ENCODE measurements around the gene CNTN2. TPM values are rescaled to one million over a fixed set of nuclear protein-coding genes. Genes with fewer than 3 reads are reported as not detected.

The CNTN2 gene
- total RNA-seq, 1 donor from 2014 or later, result not detected

DNA sequence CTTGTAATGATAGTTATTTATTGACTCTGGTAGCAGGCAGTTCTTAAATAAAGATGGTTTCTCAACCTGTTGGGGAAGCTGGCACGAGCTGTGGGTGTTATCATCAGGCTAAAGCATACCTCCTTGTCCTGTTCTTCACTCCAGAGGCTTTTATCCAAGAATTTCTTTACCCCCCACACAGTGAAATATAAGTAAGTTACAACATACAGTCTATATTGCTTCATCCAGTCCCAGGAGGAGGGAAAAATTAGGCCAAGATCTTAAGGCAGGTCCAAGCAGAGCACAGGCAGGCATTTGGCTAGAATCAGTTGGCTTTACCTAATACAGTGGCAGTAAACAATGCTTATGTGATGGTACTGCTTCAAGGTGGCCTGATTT lies 34.9 kb downstream of the CNTN2 start:
- H3K4me3 Mint-ChIP-seq (ENCODE audit: unreplicated experiment), result no peak overlapping the region
- TF ChIP-seq, protein P1, sequence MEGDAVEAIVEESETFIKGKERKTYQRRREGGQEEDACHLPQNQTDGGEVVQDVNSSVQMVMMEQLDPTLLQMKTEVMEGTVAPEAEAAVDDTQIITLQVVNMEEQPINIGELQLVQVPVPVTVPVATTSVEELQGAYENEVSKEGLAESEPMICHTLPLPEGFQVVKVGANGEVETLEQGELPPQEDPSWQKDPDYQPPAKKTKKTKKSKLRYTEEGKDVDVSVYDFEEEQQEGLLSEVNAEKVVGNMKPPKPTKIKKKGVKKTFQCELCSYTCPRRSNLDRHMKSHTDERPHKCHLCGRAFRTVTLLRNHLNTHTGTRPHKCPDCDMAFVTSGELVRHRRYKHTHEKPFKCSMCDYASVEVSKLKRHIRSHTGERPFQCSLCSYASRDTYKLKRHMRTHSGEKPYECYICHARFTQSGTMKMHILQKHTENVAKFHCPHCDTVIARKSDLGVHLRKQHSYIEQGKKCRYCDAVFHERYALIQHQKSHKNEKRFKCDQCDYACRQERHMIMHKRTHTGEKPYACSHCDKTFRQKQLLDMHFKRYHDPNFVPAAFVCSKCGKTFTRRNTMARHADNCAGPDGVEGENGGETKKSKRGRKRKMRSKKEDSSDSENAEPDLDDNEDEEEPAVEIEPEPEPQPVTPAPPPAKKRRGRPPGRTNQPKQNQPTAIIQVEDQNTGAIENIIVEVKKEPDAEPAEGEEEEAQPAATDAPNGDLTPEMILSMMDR (IDR thresholded peaks at IDR 0.05), result no peak
- H3K4me1 Mint-ChIP-seq (ENCODE audit: low read depth), result no peaks in the 10 kb centered on the region
- no peaks in the 10 kb centered on the region for H3K27me3 Mint-ChIP-seq (ENCODE audit: low read depth)
- H3K36me3 Mint-ChIP-seq (ENCODE audit: low read depth), result no peaks in the 10 kb centered on the region
- no peaks in the 10 kb centered on the region for H3K9me3 Mint-ChIP-seq (ENCODE audit: low read depth)
- no peak for DNase-seq (ENCODE audit: low spot score)
- no peak overlapping the region for H3K27ac Mint-ChIP-seq (ENCODE audit: unreplicated experiment)

DNA sequence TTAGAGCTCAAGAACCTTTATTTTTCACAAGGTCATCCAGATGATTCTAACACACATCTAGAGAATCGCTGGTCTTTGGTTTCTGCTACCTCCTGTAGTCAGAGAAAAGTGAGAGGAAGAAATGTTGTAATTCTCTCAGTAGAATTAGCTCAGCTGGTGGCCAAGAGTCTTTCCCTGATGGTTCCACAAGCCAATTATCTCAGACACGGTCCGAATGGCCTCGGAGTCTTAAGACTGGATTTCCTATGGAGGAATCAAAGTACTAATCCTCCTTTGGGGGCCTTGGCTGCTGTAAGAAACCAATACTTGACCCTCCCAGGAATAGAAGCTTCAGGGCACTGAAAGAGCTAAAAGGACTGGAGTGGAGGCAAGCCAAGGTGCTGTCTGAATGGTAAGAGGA lies 39.4 kb downstream of the CNTN2 start:
- TF ChIP-seq, protein P1 (IDR thresholded peaks at IDR 0.05), result no peak
- no peaks in the 10 kb centered on the region for H3K4me1 Mint-ChIP-seq (ENCODE audit: low read depth)
- no peak overlapping the region for H3K4me3 Mint-ChIP-seq (ENCODE audit: unreplicated experiment)
- H3K36me3 Mint-ChIP-seq (ENCODE audit: low read depth), result peaks cover 20% of the 10 kb centered on the region
- H3K27me3 Mint-ChIP-seq (ENCODE audit: low read depth), result no peaks in the 10 kb centered on the region
- DNase-seq (ENCODE audit: low spot score), result no peak
- H3K27ac Mint-ChIP-seq (ENCODE audit: unreplicated experiment), result no peak overlapping the region
- no peaks in the 10 kb centered on the region for H3K9me3 Mint-ChIP-seq (ENCODE audit: low read depth)

DNA sequence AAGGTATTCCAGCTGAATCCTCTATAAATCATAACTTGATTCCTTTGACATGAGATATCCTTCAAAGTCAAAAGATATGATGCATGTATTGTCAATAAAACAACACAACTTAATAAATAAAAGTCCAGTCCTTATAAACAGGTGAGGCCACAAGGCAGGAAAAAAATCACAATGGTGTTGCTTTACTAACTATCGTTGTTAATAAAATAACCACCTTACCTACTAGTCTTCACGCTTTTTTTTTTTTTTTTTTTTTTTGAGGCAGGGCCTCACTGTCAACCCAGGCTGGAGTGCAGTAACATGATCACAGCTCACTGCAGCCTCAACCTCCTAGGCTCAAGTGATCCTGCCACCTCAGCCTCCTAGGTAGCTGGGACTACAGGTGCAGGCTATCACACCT lies 41.3 kb downstream of the CNTN2 start, which contains the start of gene TMEM81:
Gene TMEM81, minus strand, starts transcription at position 101 of the 400 bp plus-strand sequence. CDS start 140 bp downstream, outside the sequence.
- H3K27ac Mint-ChIP-seq (ENCODE audit: unreplicated experiment), result no peak within 1 kb of the TSS

DNA sequence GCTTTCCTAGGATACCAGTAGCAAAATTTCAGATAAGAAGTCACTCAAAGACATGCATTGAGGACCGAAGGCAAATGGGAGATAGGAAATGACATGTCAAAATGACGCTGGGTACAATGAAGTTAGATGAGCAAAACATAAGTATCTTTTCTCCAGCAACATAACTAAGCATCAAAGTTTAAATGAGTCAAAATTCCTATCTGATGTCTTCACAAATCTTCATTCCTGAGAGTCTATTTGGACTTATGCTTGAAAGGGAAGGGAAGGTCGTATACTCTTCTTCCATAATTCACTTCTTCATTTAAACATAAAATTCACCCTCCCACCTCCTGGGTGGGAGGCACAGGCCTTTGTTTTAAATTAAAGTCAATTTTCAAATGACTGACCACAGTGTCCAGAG lies 45.3 kb downstream of the CNTN2 start:
- TF ChIP-seq, protein P1 (IDR thresholded peaks at IDR 0.05), result no peak
- Mint-ChIP-seq H3K36me3 (ENCODE audit: low read depth) (peaks cover 39% of the 10 kb centered on the region), H3K9me3 (ENCODE audit: low read depth) (no peaks in the 10 kb centered on the region), H3K4me1 (ENCODE audit: low read depth) (no peaks in the 10 kb centered on the region), H3K27me3 (ENCODE audit: low read depth) (no peaks in the 10 kb centered on the region), H3K27ac (ENCODE audit: unreplicated experiment) (no peak overlapping the region), H3K4me3 (ENCODE audit: unreplicated experiment) (no peak overlapping the region)
- DNase-seq (ENCODE audit: low spot score), result no peak

More for the DNA sequence above, 41.3 kb downstream of the CNTN2 start, which contains the start of gene TMEM81:
- Mint-ChIP-seq H3K9me3 (ENCODE audit: low read depth) (no peaks in the 10 kb centered on the region), H3K36me3 (ENCODE audit: low read depth) (peaks cover 32% of the 10 kb centered on the region), H3K4me1 (ENCODE audit: low read depth) (no peaks in the 10 kb centered on the region), H3K27me3 (ENCODE audit: low read depth) (no peaks in the 10 kb centered on the region), H3K4me3 (ENCODE audit: unreplicated experiment) (no peak within 1 kb of the TSS)
- TF ChIP-seq, protein P1 (IDR thresholded peaks at IDR 0.05), result no peak
- no peak for DNase-seq (ENCODE audit: low spot score)

DNA sequence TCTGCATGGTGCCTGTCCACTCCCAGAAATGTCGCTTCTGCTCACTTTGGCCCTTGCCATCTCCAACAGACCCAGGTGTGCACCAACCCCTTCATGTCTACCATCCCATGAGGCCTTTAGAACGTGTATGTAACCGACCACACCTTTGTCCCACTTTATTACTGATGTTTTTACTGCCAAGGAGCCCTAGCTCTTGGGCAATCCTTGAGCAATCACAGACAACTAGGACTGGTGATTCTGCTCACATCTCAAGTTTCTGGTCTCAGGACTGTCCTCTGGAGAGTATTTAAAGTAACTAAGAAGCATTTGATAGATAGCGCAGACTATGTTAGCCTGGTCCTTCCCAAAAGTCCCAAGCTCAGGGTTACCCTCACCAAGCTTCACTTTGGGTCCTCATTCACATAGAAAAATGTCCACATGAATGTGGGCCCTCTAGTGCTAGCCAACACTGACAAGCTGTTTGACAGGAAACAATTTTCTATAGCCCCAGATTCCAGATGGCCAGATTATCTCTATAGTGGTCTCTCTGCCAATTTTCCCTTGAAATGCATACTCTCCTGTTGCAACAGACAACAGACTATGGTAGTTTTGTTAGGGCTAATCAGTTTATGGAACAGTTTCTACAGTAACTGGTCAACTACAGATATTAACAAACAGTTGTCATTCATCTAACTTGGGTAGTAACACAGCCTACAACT lies 48.2 kb downstream of the CNTN2 start:
- H3K4me1 Mint-ChIP-seq (ENCODE audit: low read depth), result no peaks in the 10 kb centered on the region
- no peaks in the 10 kb centered on the region for H3K27me3 Mint-ChIP-seq (ENCODE audit: low read depth)
- H3K4me3 Mint-ChIP-seq (ENCODE audit: unreplicated experiment), result no peak overlapping the region
- H3K27ac Mint-ChIP-seq (ENCODE audit: unreplicated experiment), result no peak overlapping the region
- no peaks in the 10 kb centered on the region for H3K9me3 Mint-ChIP-seq (ENCODE audit: low read depth)
- TF ChIP-seq, protein P1 (IDR thresholded peaks at IDR 0.05), result no peak
- DNase-seq (ENCODE audit: low spot score), result no peak
- peaks cover 32% of the 10 kb centered on the region for H3K36me3 Mint-ChIP-seq (ENCODE audit: low read depth)

Data from chondrocyte (in vitro differentiated cells).